Vagina (tissue), 2 donors: ENCODE measurements around the gene ATPAF2. TPM values are rescaled to one million over a fixed set of nuclear protein-coding genes. Genes with fewer than 3 reads are reported as not detected.

Source experiments
- DNase-seq, 2 donors: peaks; one replicate each; pipeline ENCODE4 v3.0.0-alpha.2; 2017; ENCODE audit errors: extremely low spot score in 2 of 2
- H3K27ac ChIP-seq: fragments of 200-600 bp; sonication (generic); one replicate; pipeline ENCODE4 v1.5.1; 2019
- H3K27me3 ChIP-seq: fragments of 200-600 bp; sonication (generic); one replicate; pipeline ENCODE4 v1.5.1; 2019
- H3K36me3 ChIP-seq, 2 donors: fragments of 200-600 bp; sonication (generic); one replicate each; pipeline ENCODE4 v1.5.1; 2017 to 2019
- H3K4me1 ChIP-seq: fragments of 200-600 bp; sonication (generic); one replicate; pipeline ENCODE4 v1.5.1; 2019
- H3K4me3 ChIP-seq, 2 donors: fragments of 200-600 bp; sonication (generic); 1 replicate in 1 of 2; 2 replicates in 1 of 2; pipeline ENCODE4 v1.5.1; 2016 to 2019
- H3K9me3 ChIP-seq: fragments of 200-600 bp; sonication (generic); one replicate; pipeline ENCODE4 v1.5.1; 2019
- POLR2A ChIP-seq, 2 donors: fragments of 450-650 bp; IDR thresholded peaks; one replicate each; pipeline ENCODE4 v1.6.1; 2017; ENCODE audit warnings: antibody characterized with exemption in 2 of 2, mild to moderate bottlenecking in 2 of 2, moderate library complexity in 2 of 2
- POLR2AphosphoS5 ChIP-seq, 2 donors: sonication (generic); formaldehyde crosslinking; IDR thresholded peaks; one replicate each; pipeline ENCODE4 v1.9.0; 2017; ENCODE audit warnings: antibody characterized with exemption in 2 of 2, mild to moderate bottlenecking in 2 of 2, low read depth in 1 of 2; ENCODE audit not compliant: insufficient read depth in 1 of 2
- intact Hi-C: fragments of 100-400 bp; cut with DNase I; formaldehyde crosslinking; loops from one replicate; pipeline ENCODE4 v1.15.1; 2023
- total RNA-seq: library from RNA; depleted of rRNA; stranded (reverse); fragments of >200 nt; gene quantifications from one replicate; pipeline ENCODE4 v1.2.3, GENCODE V29; 2016
- TF ChIP-seq, protein P1 (sequence below), 3 experiments: fragments of 450-650 bp in 2 of 3; fragments of 200-600 bp in 1 of 3; sonication (generic) in 1 of 3; IDR thresholded peaks; one replicate each; pipeline ENCODE4 v1.5.1; 2017 to 2019; ENCODE audit warnings: antibody characterized with exemption in 3 of 3, mild to moderate bottlenecking in 2 of 3, moderate library complexity in 2 of 3

Gene ATPAF2
- total RNA-seq, 1 donor from 2014 or later = 15.5 TPM

GRCh38 chr17:18055597-18055996, 16.6 kb upstream of the ATPAF2 start:
- intact Hi-C loops = no loop called here
- Histone ChIP-seq H3K4me1 (no peaks in the 10 kb centered on the region), H3K9me3 (no peaks in the 10 kb centered on the region), H3K27ac (no peak overlapping the region), H3K4me3 (no peak overlapping the region), H3K36me3 (peaks cover 0 to 56% of the 10 kb centered on the region in 2 donors), H3K27me3 (no peaks in the 10 kb centered on the region)
- no peak for DNase-seq
- TF ChIP-seq POLR2AphosphoS5 (IDR thresholded peaks at IDR 0.05; ENCODE audit: insufficient read depth in 1 of 2, low read depth in 1 of 2) (no peak), POLR2A (IDR thresholded peaks at IDR 0.05) (no peak)
- TF ChIP-seq, protein P1, sequence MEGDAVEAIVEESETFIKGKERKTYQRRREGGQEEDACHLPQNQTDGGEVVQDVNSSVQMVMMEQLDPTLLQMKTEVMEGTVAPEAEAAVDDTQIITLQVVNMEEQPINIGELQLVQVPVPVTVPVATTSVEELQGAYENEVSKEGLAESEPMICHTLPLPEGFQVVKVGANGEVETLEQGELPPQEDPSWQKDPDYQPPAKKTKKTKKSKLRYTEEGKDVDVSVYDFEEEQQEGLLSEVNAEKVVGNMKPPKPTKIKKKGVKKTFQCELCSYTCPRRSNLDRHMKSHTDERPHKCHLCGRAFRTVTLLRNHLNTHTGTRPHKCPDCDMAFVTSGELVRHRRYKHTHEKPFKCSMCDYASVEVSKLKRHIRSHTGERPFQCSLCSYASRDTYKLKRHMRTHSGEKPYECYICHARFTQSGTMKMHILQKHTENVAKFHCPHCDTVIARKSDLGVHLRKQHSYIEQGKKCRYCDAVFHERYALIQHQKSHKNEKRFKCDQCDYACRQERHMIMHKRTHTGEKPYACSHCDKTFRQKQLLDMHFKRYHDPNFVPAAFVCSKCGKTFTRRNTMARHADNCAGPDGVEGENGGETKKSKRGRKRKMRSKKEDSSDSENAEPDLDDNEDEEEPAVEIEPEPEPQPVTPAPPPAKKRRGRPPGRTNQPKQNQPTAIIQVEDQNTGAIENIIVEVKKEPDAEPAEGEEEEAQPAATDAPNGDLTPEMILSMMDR (IDR thresholded peaks at IDR 0.05) = no peak

DNA sequence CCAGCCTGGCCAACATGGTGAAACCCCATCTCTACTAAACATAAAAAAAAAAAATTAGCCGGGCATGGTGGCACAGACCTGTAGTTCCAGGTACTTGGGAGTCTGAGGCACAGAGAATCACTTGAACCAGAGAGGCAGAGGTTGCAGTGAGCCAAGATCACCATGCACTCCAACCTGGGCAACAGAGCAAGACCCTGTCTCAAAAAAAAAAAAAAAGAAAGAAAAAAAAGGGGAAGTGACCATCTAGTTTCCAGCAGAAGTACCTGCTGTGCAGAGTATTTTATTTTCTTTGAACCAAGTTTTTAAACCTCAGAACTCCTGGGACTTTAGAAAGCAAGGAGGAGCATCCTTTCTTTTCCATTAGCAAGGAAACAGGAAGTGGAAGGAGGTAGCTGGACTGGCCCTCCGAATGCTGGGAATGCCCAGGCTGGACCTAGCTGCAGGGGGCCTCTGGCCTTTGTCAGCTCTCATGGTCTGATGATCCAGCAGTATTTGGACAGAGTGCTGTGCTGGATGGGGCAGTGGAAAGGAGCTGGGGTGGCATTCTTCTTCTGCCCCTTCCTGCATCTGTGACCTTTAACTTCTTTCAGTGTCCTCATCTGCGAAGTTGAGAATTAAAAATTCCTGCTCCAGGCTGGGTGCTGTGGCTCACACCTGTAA, 6.9 kb upstream of the ATPAF2 start:
- no peaks in the 10 kb centered on the region for H3K9me3 ChIP-seq
- H3K4me1 ChIP-seq = peaks cover 13% of the 10 kb centered on the region
- H3K27ac ChIP-seq = no peak overlapping the region
- DNase-seq = no peak
- TF ChIP-seq POLR2A (IDR thresholded peaks at IDR 0.05) (no peak), POLR2AphosphoS5 (IDR thresholded peaks at IDR 0.05; ENCODE audit: insufficient read depth in 1 of 2, low read depth in 1 of 2) (no peak)
- TF ChIP-seq, protein P1 (IDR thresholded peaks at IDR 0.05) = no peak
- H3K36me3 ChIP-seq = peaks cover 0 to 15% of the 10 kb centered on the region in 2 donors
- no peaks in the 10 kb centered on the region for H3K27me3 ChIP-seq
- H3K4me3 ChIP-seq = no peak overlapping the region
- intact Hi-C loops = no loop called here

- DNase-seq = no peak
- H3K27ac ChIP-seq = no peak overlapping the region
- intact Hi-C loops = no loop called here
- no peak for TF ChIP-seq POLR2AphosphoS5 (IDR thresholded peaks at IDR 0.05; ENCODE audit: insufficient read depth in 1 of 2, low read depth in 1 of 2)
- peaks cover 0 to 15% of the 10 kb centered on the region in 2 donors for H3K36me3 ChIP-seq
- no peaks in the 10 kb centered on the region for H3K27me3 ChIP-seq
- peaks cover 23% of the 10 kb centered on the region for H3K4me1 ChIP-seq
- H3K9me3 ChIP-seq = no peaks in the 10 kb centered on the region
- H3K4me3 ChIP-seq = no peak overlapping the region
Observed at GRCh38 chr17:18044609-18045008, 5.6 kb upstream of the ATPAF2 start.

DNA sequence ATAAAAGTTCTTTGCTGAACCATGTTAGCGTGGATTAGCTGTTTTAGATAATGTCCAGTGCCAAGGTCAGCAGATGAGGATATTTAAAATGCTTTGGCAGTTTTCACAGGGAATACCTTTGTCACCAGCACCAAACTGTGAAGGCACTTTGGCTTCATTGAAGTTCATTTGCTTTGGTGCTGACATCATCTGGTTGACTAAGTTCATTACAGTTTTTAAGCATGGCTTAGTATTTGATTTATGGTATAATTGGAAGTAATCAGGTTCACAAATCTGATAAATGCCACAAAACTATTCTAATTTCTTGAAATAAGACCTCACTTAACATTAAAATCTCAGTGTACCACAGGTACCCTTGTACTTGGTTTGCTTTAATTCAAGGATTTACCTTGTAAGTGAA, 4.5 kb upstream of the ATPAF2 start:
- H3K9me3 ChIP-seq = no peaks in the 10 kb centered on the region
- no peak for TF ChIP-seq POLR2A (IDR thresholded peaks at IDR 0.05)
- TF ChIP-seq, protein P1 (IDR thresholded peaks at IDR 0.05) = no peak
- TF ChIP-seq POLR2AphosphoS5 (IDR thresholded peaks at IDR 0.05; ENCODE audit: insufficient read depth in 1 of 2, low read depth in 1 of 2) = no peak
- DNase-seq = no peak
- no peaks in the 10 kb centered on the region for H3K27me3 ChIP-seq
- no peak overlapping the region for H3K27ac ChIP-seq
- H3K36me3 ChIP-seq = peaks cover 0 to 15% of the 10 kb centered on the region in 2 donors
- peaks cover 23% of the 10 kb centered on the region for H3K4me1 ChIP-seq
- intact Hi-C loops = no loop called here
- H3K4me3 ChIP-seq = no peak overlapping the region

DNA sequence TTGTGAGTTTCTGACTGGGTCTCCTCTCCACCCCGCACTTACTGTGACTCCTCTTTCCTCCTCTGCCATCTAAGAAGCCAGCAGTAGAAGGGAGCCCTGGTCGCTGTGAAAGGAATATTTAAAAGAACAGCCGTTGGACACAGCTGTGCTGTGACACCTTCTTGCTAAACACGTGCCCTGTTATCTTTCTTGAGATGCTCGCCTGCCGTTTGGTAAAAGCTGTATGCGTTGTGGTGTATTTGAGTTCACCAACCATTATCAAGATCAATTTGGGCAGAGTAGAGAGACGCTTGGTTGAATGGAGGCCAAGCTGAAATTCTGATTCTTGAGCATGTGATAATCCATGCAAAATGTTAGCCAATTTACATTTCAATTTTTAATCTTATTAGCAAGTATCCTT, 4.0 kb upstream of the ATPAF2 start:
- intact Hi-C loops = no loop called here

More for the DNA sequence above, 4.0 kb upstream of the ATPAF2 start:
- no peak for DNase-seq
- TF ChIP-seq, protein P1 (IDR thresholded peaks at IDR 0.05) = no peak
- TF ChIP-seq POLR2AphosphoS5 (IDR thresholded peaks at IDR 0.05; ENCODE audit: insufficient read depth in 1 of 2, low read depth in 1 of 2) (no peak), POLR2A (IDR thresholded peaks at IDR 0.05) (no peak)
- no peaks in the 10 kb centered on the region for H3K27me3 ChIP-seq
- H3K27ac ChIP-seq = no peak overlapping the region
- H3K4me3 ChIP-seq = no peak overlapping the region
- H3K9me3 ChIP-seq = no peaks in the 10 kb centered on the region
- H3K4me1 ChIP-seq = peaks cover 28% of the 10 kb centered on the region
- H3K36me3 ChIP-seq = peaks cover 0 to 15% of the 10 kb centered on the region in 2 donors
